Stomach (tissue), 4 donors: Measurements from ENCODE around the gene GRK1.

Experiments
- CTCF ChIP-seq, 7 experiments: fragments of 450-650 bp in 4 of 7; fragments of 200-600 bp in 3 of 7; sonication (generic) in 3 of 7; IDR thresholded peaks; one replicate each; pipeline ENCODE4 v1.5.1; 2016 to 2019; ENCODE audit warnings: antibody characterized with exemption in 7 of 7, control low read depth in 2 of 7, mild to moderate bottlenecking in 1 of 7
- POLR2AphosphoS5 ChIP-seq, 3 donors: sonication (generic); formaldehyde crosslinking; IDR thresholded peaks; one replicate each; pipeline ENCODE4 v1.6.1; 2016; ENCODE audit warnings: antibody characterized with exemption in 3 of 3

- no peak for TF ChIP-seq CTCF (IDR thresholded peaks at IDR 0.05)
- TF ChIP-seq POLR2AphosphoS5 (IDR thresholded peaks at IDR 0.05), result no peak
Measured at GRCh38 chr13:113748101-113748861, 81.3 kb downstream of the GRK1 start.
